ENCODE results near the gene MYBPC1. TPM values are rescaled to one million over a fixed set of nuclear protein-coding genes. Genes with fewer than 3 reads are reported as not detected.

MYBPC1 gene
- total RNA-seq, 1 donor = not detected

GRCh38 chr12:101599771-101600484 lies 5.2 kb downstream of the MYBPC1 start:
- Histone ChIP-seq H3K27ac (ENCODE audit: low read depth, low read length) (no peak overlapping the region), H3K4me2 (ENCODE audit: insufficient read depth, low read length) (no peak overlapping the region), H2AFZ (ENCODE audit: low read length) (no peak overlapping the region), H3K4me1 (ENCODE audit: insufficient read depth, low read length) (no peaks in the 10 kb centered on the region), H4K20me1 (ENCODE audit: insufficient read depth, low read length) (no peaks in the 10 kb centered on the region), H3K79me2 (ENCODE audit: insufficient read depth, low read length) (no peaks in the 10 kb centered on the region), H3K4me3 (ENCODE audit: insufficient read depth, low read length) (no peak overlapping the region), H3K36me3 (ENCODE audit: insufficient read depth, low read length) (no peaks in the 10 kb centered on the region), H3K9me3 (ENCODE audit: low read depth, low read length) (no peaks in the 10 kb centered on the region), H3K27me3 (ENCODE audit: insufficient read depth, low read length) (no peaks in the 10 kb centered on the region)
- DNase-seq (ENCODE audit: insufficient read length, low spot score, missing footprints) = no peak
- TF ChIP-seq CTCF (IDR thresholded peaks at IDR 0.05; ENCODE audit: extremely low read depth, low read depth, low read length) = no peak

GRCh38 chr12:101604132-101604531 lies 9.4 kb downstream of the MYBPC1 start:
- no peaks in the 10 kb centered on the region for H3K36me3 ChIP-seq (ENCODE audit: insufficient read depth, low read length)
- H3K4me1 ChIP-seq (ENCODE audit: insufficient read depth, low read length) = no peaks in the 10 kb centered on the region
- H4K20me1 ChIP-seq (ENCODE audit: insufficient read depth, low read length) = no peaks in the 10 kb centered on the region
- H2AFZ ChIP-seq (ENCODE audit: low read length) = no peak overlapping the region
- H3K4me2 ChIP-seq (ENCODE audit: insufficient read depth, low read length) = no peak overlapping the region
- H3K27ac ChIP-seq (ENCODE audit: low read depth, low read length) = no peak overlapping the region
- no peaks in the 10 kb centered on the region for H3K27me3 ChIP-seq (ENCODE audit: insufficient read depth, low read length)
- no peak for TF ChIP-seq CTCF (IDR thresholded peaks at IDR 0.05; ENCODE audit: extremely low read depth, low read depth, low read length)
- no peaks in the 10 kb centered on the region for H3K79me2 ChIP-seq (ENCODE audit: insufficient read depth, low read length)
- no peak for DNase-seq (ENCODE audit: insufficient read length, low spot score, missing footprints)
- H3K9me3 ChIP-seq (ENCODE audit: low read depth, low read length) = no peaks in the 10 kb centered on the region
- H3K4me3 ChIP-seq (ENCODE audit: insufficient read depth, low read length) = no peak overlapping the region

DNA sequence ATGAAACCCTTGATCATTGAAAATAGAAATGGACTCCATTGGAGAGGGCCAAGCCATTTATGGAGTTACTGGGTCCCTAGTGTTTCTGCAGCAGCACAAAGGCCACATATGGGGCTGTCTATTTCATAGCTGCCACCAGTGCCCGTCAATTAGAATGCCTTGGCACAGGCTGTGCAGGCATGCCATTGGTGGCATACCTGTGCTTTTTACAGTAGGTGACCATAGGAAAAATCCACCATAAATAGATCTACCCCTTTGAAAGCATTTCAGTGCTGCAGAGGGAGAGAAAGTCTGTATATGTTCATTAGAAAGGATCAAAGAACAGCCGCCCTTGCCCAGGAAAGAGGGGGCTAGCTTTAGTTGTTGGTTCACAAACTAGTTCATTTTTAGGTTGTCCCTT lies 13.1 kb downstream of the MYBPC1 start:
- no peak for DNase-seq (ENCODE audit: insufficient read length, low spot score, missing footprints)
- H3K36me3 ChIP-seq (ENCODE audit: insufficient read depth, low read length) = no peaks in the 10 kb centered on the region
- TF ChIP-seq CTCF (IDR thresholded peaks at IDR 0.05; ENCODE audit: extremely low read depth, low read depth, low read length) = no peak

DNA sequence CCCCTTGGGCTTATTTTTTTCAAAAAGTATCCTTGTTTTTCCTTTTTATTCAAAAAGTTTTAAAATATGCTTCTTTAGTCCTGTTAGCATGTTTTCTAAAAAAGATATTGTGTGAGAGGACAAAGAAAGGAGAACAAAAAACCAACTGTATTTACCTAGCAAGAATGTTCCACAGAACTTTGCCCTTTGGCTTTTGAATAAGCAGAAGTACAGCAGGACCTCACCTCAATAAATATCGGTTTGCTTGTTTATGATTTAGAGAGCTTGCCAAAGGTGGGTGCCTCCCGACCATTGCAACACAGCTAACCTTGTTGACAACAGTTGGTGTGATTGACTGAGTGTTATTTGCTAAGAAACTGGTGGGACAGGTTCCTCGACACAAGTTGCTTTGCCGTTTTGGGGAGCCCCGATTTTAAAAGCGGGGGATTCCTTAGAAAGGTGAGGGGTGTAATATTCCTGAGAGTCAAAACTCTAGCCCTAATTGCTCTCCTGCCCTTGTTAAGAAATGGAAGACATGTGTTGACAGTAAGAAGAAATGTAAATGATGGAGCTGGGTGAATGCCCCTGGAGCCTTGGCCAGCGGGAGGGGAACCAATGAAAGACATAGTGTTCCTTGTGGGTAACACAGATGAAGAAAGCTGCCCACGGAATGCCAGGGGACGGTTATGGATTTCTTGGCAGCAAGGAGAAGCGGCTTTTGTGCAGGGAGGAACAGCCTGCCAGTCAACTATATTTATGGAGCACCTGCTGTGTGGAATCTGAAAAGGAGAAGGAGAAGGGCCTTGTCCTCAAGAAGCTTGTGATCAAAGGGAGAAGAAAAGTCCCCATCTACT lies 13.7 kb downstream of the MYBPC1 start:
- Histone ChIP-seq H4K20me1 (ENCODE audit: insufficient read depth, low read length) (no peaks in the 10 kb centered on the region), H3K36me3 (ENCODE audit: insufficient read depth, low read length) (no peaks in the 10 kb centered on the region), H3K9me3 (ENCODE audit: low read depth, low read length) (no peaks in the 10 kb centered on the region), H3K79me2 (ENCODE audit: insufficient read depth, low read length) (no peaks in the 10 kb centered on the region), H3K4me1 (ENCODE audit: insufficient read depth, low read length) (no peaks in the 10 kb centered on the region), H2AFZ (ENCODE audit: low read length) (no peak overlapping the region), H3K4me2 (ENCODE audit: insufficient read depth, low read length) (no peak overlapping the region), H3K27me3 (ENCODE audit: insufficient read depth, low read length) (no peaks in the 10 kb centered on the region), H3K27ac (ENCODE audit: low read depth, low read length) (no peak overlapping the region), H3K4me3 (ENCODE audit: insufficient read depth, low read length) (no peak overlapping the region)
- no peak for TF ChIP-seq CTCF (IDR thresholded peaks at IDR 0.05; ENCODE audit: extremely low read depth, low read depth, low read length)
- no peak for DNase-seq (ENCODE audit: insufficient read length, low spot score, missing footprints)

More for the DNA sequence above, 13.1 kb downstream of the MYBPC1 start:
- Histone ChIP-seq H3K27ac (ENCODE audit: low read depth, low read length) (no peak overlapping the region), H3K79me2 (ENCODE audit: insufficient read depth, low read length) (no peaks in the 10 kb centered on the region), H2AFZ (ENCODE audit: low read length) (no peak overlapping the region), H4K20me1 (ENCODE audit: insufficient read depth, low read length) (no peaks in the 10 kb centered on the region), H3K4me2 (ENCODE audit: insufficient read depth, low read length) (no peak overlapping the region), H3K27me3 (ENCODE audit: insufficient read depth, low read length) (no peaks in the 10 kb centered on the region), H3K9me3 (ENCODE audit: low read depth, low read length) (no peaks in the 10 kb centered on the region), H3K4me3 (ENCODE audit: insufficient read depth, low read length) (no peak overlapping the region), H3K4me1 (ENCODE audit: insufficient read depth, low read length) (no peaks in the 10 kb centered on the region)
